Adipocyte (in vitro differentiated cells): ENCODE results near the gene MTMR12.

Experiments used
- DNase-seq: peaks from one replicate; pipeline ENCODE4 v3.0.0-alpha.2; 2015; ENCODE audit warnings: low read depth
- H3K27me3 ChIP-seq: replicated peaks from 2 replicates; pipeline ENCODE4 v1.7.0; 2013; ENCODE audit warnings: mild to moderate bottlenecking, low read length, moderate library complexity; ENCODE audit not compliant: control insufficient read depth, insufficient read depth
- H3K36me3 ChIP-seq: 2 replicates; pipeline ENCODE4 v1.7.0; 2013; ENCODE audit warnings: low read length, mild to moderate bottlenecking, moderate library complexity; ENCODE audit not compliant: control insufficient read depth, insufficient read depth, severe bottlenecking
- H3K4me1 ChIP-seq: 2 replicates; pipeline ENCODE4 v1.7.0; 2013; ENCODE audit warnings: mild to moderate bottlenecking, low read length, moderate library complexity; ENCODE audit not compliant: control insufficient read depth, insufficient read depth
- H3K4me3 ChIP-seq: 2 replicates; pipeline ENCODE4 v1.7.0; 2013; ENCODE audit warnings: mild to moderate bottlenecking, low read length, moderate library complexity
- H3K9ac ChIP-seq: 2 replicates; pipeline ENCODE4 v1.7.0; 2013; ENCODE audit warnings: mild to moderate bottlenecking, low read length, moderate library complexity
- H3K9me3 ChIP-seq: 2 replicates; pipeline ENCODE4 v1.7.0; 2013; ENCODE audit warnings: mild to moderate bottlenecking, low read length, moderate library complexity; ENCODE audit not compliant: control insufficient read depth

MTMR12 gene

DNA sequence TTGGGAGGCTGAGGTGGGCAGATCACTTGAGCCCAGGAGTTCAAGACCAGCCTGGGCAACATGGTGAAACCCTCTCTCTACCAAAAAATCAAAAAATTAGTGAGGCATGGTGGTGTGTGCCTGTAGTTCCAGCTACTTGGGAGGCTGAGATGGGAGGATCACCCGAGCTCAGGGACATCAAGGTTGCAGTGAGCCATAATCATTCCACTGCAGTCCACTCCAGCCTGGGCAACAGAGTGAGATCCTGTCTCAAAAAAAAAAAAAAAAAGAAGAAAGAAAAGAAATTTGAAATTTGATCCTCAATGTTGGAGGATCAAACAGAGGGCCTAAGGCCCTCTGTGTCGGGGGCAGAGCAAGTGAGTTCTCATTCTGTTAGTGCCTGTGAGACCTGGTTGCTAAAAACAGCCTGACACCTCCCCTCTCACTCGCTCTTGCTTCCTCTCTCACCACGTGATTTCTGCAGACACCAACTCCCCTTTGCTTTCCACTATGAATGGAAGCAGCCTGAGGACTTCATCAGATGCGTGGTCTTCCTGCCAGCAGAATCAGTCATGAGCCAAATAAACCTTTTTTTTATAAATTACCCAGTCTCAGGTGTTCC, 130.2 kb downstream of the MTMR12 start:
- H3K4me3 ChIP-seq: no peak overlapping the region
- peaks cover 2% of the 10 kb centered on the region for H3K9me3 ChIP-seq
- H3K36me3 ChIP-seq: no peaks in the 10 kb centered on the region
- H3K9ac ChIP-seq: no peak overlapping the region
- no peaks in the 10 kb centered on the region for H3K4me1 ChIP-seq
- no peak for DNase-seq
- no peaks in the 10 kb centered on the region for H3K27me3 ChIP-seq
